ENCODE results near the gene CCDC171. TPM values are rescaled to one million over a fixed set of nuclear protein-coding genes. Genes with fewer than 3 reads are reported as not detected.

Gene CCDC171
- total RNA-seq (2021) (2.8 to 4.1 TPM (median 2.9 TPM) in 3 replicates), Bru-seq, nascent RNA (percentile 46 among the genes with signal in this experiment)
- long read RNA-seq, experiment 1, partial matches to known transcripts, result 4 of 13 reads
- long read RNA-seq, experiment 1, other reads (novel, unspliced or antisense), result 9 of 13 reads
- long read RNA-seq, experiment 2, partial matches to known transcripts, result 3 of 5 reads
- long read RNA-seq, experiment 2, other reads (novel, unspliced or antisense), result 2 of 5 reads
- long read RNA-seq, experiment 3, partial matches to known transcripts, result 0 of 1 reads
- long read RNA-seq, experiment 3, other reads (novel, unspliced or antisense), result 1 of 1 reads

DNA sequence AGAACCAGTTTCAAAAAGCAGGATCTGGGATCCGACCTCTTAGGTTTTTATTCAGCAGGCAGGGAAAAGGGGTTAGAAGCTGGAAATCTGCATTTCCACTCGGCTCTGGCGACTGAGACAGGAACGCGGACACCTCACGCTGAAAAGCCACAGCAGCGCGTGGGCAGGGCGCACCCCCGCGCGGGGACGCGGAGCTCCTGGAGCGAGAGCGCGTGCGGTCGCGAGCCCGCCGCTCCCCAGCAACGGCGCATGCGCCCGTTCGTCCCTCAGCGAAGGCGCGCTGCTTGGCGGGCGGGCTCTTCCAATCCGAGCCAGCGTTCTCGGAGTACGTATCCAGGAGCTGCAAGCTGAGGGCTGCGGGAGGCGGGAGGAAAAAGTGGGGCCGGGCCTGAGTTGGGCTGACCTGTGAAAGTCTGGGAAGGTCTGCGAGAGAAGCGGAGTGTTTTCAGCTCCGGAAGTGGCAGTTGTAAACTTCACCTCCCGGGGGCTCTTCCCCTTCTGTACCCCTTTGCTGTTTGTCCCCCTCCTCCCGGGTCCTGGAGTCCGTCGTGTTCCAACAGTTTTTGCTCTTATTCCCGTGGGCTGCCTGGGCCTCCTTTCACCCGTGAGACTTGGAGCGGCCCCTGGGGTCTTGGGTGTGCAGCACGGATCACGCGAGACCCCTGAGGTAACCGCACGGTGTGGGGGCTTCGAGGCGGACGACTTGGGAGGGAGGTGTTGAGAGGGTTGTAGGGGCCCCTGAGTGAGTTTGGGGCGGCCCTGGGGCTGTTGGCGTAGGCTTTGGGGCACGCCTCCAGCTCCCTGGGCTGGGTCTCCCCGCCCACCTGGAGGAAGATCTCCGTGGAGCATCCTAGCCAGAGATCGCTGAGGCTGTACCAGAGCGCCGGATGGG, at the start of gene CCDC171:
CCDC171 (plus strand) TSS at position 408 of the 892 bp plus-strand sequence. CDS start 11,046 bp downstream, outside the sequence.
- Mint-ChIP-seq H3K9me3 (no peaks in the 10 kb centered on the region), H3K27me3 (ENCODE audit: low read depth) (no peaks in the 10 kb centered on the region; the same call in none of the 2 replicates), H3K36me3 (no peaks in the 10 kb centered on the region), H3K4me3 (peak within 1 kb of the TSS; percentile 88), H3K4me1 (peaks cover 7% of the 10 kb centered on the region), H3K27ac (peak within 1 kb of the TSS; percentile 97)
- POLR2A ChIA-PET, result interaction anchor here (0.6 to 2.4 kb wide), 19 partner anchors 12 to 698 kb away, joined by 3 to 36 read pairs (median 4); partner anchors contain the start of genes PSIP1, SNAPC3 and TTC39B
- CTCF ChIA-PET, result interaction anchor here (0.5 to 2.9 kb wide), 32 partner anchors 10 to 418 kb away, joined by 3 to 30 read pairs (median 4); partner anchors contain the start of genes PSIP1, SNAPC3 and TTC39B
- DNase-seq (ENCODE audit: low spot score) (peak; percentile 94), ATAC-seq (peak; percentile 94)
- TF ChIP-seq, protein P1, sequence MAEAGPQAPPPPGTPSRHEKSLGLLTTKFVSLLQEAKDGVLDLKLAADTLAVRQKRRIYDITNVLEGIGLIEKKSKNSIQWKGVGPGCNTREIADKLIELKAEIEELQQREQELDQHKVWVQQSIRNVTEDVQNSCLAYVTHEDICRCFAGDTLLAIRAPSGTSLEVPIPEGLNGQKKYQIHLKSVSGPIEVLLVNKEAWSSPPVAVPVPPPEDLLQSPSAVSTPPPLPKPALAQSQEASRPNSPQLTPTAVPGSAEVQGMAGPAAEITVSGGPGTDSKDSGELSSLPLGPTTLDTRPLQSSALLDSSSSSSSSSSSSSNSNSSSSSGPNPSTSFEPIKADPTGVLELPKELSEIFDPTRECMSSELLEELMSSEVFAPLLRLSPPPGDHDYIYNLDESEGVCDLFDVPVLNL (CRISPR knock-in tag; IDR thresholded peaks at IDR 0.05; ENCODE audit: borderline replicate concordance, low read depth), result 0 out of 2 replicates have a peak, but pooled peaks have one; percentile 74
- peak; percentile 32; the same call in 1 of the 2 replicates for TF ChIP-seq CBFB (CRISPR knock-in tag; IDR thresholded peaks at IDR 0.05; ENCODE audit: low read depth)
- TF ChIP-seq, protein P2, sequence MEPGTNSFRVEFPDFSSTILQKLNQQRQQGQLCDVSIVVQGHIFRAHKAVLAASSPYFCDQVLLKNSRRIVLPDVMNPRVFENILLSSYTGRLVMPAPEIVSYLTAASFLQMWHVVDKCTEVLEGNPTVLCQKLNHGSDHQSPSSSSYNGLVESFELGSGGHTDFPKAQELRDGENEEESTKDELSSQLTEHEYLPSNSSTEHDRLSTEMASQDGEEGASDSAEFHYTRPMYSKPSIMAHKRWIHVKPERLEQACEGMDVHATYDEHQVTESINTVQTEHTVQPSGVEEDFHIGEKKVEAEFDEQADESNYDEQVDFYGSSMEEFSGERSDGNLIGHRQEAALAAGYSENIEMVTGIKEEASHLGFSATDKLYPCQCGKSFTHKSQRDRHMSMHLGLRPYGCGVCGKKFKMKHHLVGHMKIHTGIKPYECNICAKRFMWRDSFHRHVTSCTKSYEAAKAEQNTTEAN (CRISPR knock-in tag; IDR thresholded peaks at IDR 0.05), result peak; percentile 72
- TF ChIP-seq ATF1 (CRISPR knock-in tag; IDR thresholded peaks at IDR 0.05), result no peak
- TF ChIP-seq, protein P3, sequence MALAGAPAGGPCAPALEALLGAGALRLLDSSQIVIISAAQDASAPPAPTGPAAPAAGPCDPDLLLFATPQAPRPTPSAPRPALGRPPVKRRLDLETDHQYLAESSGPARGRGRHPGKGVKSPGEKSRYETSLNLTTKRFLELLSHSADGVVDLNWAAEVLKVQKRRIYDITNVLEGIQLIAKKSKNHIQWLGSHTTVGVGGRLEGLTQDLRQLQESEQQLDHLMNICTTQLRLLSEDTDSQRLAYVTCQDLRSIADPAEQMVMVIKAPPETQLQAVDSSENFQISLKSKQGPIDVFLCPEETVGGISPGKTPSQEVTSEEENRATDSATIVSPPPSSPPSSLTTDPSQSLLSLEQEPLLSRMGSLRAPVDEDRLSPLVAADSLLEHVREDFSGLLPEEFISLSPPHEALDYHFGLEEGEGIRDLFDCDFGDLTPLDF (CRISPR knock-in tag; IDR thresholded peaks at IDR 0.05), result no peak
- TF ChIP-seq, protein P4, sequence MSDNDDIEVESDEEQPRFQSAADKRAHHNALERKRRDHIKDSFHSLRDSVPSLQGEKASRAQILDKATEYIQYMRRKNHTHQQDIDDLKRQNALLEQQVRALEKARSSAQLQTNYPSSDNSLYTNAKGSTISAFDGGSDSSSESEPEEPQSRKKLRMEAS (CRISPR knock-in tag; IDR thresholded peaks at IDR 0.05), result peak; percentile 88
- TF ChIP-seq OVOL2 (CRISPR knock-in tag; IDR thresholded peaks at IDR 0.05; ENCODE audit: borderline replicate concordance), result no peak
- TF ChIP-seq, protein P5, sequence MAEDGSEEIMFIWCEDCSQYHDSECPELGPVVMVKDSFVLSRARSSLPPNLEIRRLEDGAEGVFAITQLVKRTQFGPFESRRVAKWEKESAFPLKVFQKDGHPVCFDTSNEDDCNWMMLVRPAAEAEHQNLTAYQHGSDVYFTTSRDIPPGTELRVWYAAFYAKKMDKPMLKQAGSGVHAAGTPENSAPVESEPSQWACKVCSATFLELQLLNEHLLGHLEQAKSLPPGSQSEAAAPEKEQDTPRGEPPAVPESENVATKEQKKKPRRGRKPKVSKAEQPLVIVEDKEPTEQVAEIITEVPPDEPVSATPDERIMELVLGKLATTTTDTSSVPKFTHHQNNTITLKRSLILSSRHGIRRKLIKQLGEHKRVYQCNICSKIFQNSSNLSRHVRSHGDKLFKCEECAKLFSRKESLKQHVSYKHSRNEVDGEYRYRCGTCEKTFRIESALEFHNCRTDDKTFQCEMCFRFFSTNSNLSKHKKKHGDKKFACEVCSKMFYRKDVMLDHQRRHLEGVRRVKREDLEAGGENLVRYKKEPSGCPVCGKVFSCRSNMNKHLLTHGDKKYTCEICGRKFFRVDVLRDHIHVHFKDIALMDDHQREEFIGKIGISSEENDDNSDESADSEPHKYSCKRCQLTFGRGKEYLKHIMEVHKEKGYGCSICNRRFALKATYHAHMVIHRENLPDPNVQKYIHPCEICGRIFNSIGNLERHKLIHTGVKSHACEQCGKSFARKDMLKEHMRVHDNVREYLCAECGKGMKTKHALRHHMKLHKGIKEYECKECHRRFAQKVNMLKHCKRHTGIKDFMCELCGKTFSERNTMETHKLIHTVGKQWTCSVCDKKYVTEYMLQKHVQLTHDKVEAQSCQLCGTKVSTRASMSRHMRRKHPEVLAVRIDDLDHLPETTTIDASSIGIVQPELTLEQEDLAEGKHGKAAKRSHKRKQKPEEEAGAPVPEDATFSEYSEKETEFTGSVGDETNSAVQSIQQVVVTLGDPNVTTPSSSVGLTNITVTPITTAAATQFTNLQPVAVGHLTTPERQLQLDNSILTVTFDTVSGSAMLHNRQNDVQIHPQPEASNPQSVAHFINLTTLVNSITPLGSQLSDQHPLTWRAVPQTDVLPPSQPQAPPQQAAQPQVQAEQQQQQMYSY (CRISPR knock-in tag; IDR thresholded peaks at IDR 0.05), result peak; percentile 34; the same call in 1 of the 2 replicates
- TF ChIP-seq, protein P6, sequence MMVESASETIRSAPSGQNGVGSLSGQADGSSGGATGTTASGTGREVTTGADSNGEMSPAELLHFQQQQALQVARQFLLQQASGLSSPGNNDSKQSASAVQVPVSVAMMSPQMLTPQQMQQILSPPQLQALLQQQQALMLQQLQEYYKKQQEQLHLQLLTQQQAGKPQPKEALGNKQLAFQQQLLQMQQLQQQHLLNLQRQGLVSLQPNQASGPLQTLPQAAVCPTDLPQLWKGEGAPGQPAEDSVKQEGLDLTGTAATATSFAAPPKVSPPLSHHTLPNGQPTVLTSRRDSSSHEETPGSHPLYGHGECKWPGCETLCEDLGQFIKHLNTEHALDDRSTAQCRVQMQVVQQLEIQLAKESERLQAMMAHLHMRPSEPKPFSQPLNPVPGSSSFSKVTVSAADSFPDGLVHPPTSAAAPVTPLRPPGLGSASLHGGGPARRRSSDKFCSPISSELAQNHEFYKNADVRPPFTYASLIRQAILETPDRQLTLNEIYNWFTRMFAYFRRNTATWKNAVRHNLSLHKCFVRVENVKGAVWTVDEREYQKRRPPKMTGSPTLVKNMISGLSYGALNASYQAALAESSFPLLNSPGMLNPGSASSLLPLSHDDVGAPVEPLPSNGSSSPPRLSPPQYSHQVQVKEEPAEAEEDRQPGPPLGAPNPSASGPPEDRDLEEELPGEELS (CRISPR knock-in tag; IDR thresholded peaks at IDR 0.05), result 0 out of 2 replicates have a peak, but pooled peaks have one; percentile 30
- no peak; the same call in 1 of the 2 replicates for TF ChIP-seq CREB1 (CRISPR knock-in tag; IDR thresholded peaks at IDR 0.05)
- TF ChIP-seq, protein P7, sequence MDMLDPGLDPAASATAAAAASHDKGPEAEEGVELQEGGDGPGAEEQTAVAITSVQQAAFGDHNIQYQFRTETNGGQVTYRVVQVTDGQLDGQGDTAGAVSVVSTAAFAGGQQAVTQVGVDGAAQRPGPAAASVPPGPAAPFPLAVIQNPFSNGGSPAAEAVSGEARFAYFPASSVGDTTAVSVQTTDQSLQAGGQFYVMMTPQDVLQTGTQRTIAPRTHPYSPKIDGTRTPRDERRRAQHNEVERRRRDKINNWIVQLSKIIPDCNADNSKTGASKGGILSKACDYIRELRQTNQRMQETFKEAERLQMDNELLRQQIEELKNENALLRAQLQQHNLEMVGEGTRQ (CRISPR knock-in tag; IDR thresholded peaks at IDR 0.05), result no peak
- TF ChIP-seq, protein P8, sequence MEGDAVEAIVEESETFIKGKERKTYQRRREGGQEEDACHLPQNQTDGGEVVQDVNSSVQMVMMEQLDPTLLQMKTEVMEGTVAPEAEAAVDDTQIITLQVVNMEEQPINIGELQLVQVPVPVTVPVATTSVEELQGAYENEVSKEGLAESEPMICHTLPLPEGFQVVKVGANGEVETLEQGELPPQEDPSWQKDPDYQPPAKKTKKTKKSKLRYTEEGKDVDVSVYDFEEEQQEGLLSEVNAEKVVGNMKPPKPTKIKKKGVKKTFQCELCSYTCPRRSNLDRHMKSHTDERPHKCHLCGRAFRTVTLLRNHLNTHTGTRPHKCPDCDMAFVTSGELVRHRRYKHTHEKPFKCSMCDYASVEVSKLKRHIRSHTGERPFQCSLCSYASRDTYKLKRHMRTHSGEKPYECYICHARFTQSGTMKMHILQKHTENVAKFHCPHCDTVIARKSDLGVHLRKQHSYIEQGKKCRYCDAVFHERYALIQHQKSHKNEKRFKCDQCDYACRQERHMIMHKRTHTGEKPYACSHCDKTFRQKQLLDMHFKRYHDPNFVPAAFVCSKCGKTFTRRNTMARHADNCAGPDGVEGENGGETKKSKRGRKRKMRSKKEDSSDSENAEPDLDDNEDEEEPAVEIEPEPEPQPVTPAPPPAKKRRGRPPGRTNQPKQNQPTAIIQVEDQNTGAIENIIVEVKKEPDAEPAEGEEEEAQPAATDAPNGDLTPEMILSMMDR (IDR thresholded peaks at IDR 0.05), result no peak
- 0 out of 2 replicates have a peak, but pooled peaks have one; percentile 30 for TF ChIP-seq FOXJ3 (CRISPR knock-in tag; IDR thresholded peaks at IDR 0.05; ENCODE audit: borderline replicate concordance)
- TF ChIP-seq FOXK1 (CRISPR knock-in tag; IDR thresholded peaks at IDR 0.05), result peak; percentile 70
- no peak for TF ChIP-seq PRRX2 (CRISPR knock-in tag; IDR thresholded peaks at IDR 0.05)
- TF ChIP-seq, protein P9, sequence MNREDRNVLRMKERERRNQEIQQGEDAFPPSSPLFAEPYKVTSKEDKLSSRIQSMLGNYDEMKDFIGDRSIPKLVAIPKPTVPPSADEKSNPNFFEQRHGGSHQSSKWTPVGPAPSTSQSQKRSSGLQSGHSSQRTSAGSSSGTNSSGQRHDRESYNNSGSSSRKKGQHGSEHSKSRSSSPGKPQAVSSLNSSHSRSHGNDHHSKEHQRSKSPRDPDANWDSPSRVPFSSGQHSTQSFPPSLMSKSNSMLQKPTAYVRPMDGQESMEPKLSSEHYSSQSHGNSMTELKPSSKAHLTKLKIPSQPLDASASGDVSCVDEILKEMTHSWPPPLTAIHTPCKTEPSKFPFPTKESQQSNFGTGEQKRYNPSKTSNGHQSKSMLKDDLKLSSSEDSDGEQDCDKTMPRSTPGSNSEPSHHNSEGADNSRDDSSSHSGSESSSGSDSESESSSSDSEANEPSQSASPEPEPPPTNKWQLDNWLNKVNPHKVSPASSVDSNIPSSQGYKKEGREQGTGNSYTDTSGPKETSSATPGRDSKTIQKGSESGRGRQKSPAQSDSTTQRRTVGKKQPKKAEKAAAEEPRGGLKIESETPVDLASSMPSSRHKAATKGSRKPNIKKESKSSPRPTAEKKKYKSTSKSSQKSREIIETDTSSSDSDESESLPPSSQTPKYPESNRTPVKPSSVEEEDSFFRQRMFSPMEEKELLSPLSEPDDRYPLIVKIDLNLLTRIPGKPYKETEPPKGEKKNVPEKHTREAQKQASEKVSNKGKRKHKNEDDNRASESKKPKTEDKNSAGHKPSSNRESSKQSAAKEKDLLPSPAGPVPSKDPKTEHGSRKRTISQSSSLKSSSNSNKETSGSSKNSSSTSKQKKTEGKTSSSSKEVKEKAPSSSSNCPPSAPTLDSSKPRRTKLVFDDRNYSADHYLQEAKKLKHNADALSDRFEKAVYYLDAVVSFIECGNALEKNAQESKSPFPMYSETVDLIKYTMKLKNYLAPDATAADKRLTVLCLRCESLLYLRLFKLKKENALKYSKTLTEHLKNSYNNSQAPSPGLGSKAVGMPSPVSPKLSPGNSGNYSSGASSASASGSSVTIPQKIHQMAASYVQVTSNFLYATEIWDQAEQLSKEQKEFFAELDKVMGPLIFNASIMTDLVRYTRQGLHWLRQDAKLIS (CRISPR knock-in tag; IDR thresholded peaks at IDR 0.05; ENCODE audit: borderline replicate concordance), result no peak
